ENCODE measurements around the gene RHD. TPM values are rescaled to one million over a fixed set of nuclear protein-coding genes. Genes with fewer than 3 reads are reported as not detected.
"Not testable (repeated sequence)": the region's sequence is repeated elsewhere in the genome, so short reads cannot be mapped to it uniquely, and the experiment has no call there.

Gene RHD
- total RNA-seq, 2 donors from 2014 or later = not detected

DNA sequence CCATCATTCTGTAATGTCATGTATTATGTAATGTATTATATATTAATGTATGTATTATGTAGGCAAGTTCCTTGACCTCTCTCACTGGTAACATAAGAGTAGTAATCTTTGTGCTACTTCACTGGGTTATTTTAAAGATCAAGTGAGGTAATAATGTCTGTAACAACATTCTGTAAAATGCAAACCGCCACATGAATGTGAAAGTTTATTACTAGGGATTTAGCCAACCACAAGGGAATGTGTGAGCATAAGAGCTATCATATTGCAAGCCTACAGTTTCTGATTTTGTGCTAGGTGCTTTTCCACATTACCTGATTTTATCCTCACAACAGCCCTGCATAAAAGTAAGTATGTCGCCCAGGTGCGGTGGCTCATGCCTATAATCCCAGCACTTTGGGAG, 52.1 kb downstream of the RHD start:
- H3K4me3 ChIP-seq; H3K27me3 ChIP-seq (replicated peaks; ENCODE audit: insufficient read depth); H3K4me1 ChIP-seq (replicated peaks); intact Hi-C loops (cut with DNase I); H3K36me3 ChIP-seq; DNase-seq (ENCODE audit: low spot score); H3K27ac ChIP-seq; H3K9me3 ChIP-seq: not testable (repeated sequence)
- WGBS = 79% methylated on average over 3 of the region's 3 CpGs

DNA sequence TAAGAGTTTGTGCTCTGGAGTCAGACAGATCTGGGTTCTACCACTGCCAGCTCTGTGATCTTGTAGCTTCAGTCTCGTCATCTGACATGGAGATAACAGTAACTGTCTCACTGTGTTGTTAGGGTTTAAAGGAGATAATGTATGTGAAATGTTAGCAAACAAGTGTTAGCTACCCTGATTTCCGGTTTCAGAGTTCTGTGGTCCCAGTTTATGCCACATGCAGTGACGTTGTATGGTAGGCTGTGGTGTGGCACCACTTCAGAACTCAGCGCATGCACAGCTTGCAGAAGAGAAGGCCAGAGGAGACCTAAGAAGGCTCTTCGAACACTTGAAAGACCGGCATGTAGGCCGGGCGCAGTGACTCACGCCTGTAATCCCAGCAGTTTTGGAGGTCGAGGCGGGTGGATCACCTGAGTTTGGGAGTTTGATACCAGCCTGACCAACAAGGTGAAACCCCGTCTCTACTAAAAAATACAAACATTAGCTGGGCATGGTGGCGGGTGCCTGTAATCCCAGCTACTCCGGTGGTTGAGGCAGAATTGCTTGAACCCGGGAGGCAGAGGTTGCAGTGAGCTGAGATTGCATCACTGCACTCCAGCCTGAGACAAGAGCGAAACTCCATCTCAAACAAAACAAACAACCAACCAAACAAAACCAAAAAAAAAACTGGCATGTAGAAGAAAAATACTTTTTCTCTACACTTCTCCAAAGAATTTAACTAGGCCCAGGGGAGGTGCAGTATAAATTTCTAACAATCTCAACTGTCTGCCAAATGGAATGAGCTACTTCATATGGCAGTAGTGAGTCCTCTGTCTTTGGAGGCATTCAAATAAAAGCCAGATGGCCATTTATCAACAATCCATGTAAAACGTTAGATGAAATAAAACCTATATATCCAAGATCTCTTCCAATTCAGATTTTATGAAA, 55.8 kb downstream of the RHD start:
- H3K27me3 ChIP-seq (replicated peaks; ENCODE audit: insufficient read depth); H3K4me3 ChIP-seq; H3K36me3 ChIP-seq; H3K4me1 ChIP-seq (replicated peaks); intact Hi-C loops (cut with DNase I); H3K9me3 ChIP-seq; H3K27ac ChIP-seq; DNase-seq (ENCODE audit: low spot score): not testable (repeated sequence)
- WGBS = no CpG with 5 or more reads among the region's 17 CpGs

DNA sequence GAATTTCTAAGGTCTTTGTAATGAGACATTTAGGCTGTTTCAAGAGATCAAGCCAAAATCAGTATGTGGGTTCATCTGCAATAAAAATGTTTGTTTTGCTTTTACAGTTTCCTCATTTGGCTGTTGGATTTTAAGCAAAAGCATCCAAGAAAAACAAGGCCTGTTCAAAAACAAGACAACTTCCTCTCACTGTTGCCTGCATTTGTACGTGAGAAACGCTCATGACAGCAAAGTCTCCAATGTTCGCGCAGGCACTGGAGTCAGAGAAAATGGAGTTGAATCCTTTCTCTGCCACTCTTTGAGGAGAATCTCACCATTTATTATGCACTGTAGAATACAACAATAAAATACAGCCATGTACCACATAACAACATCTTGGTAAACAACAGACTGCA, 56.5 kb downstream of the RHD start:
- intact Hi-C loops (cut with DNase I); DNase-seq (ENCODE audit: low spot score): not testable (repeated sequence)
- 21% methylated on average over 4 of the region's 4 CpGs for WGBS

DNA sequence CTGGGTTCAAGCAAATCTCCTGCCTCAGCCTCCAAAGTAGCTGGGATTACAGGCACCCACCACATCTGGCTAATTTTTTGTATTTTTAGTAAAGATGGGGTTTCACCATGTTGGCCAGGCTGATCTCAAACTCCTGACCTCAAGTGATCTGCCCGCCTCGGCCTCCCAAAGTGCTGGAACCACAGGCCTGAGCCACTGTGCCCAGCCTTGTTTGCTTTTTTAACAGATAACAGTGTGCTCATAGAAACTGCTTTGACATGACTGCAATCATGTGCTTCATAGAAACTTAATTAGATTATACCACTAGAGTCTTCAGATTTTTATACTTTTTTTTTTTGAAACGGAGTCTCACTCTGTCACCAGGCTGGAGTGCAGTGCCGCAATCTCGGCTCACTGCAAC, 57.0 kb downstream of the RHD start:
- H3K4me3 ChIP-seq; H3K36me3 ChIP-seq; H3K9me3 ChIP-seq; DNase-seq (ENCODE audit: low spot score); H3K27me3 ChIP-seq (replicated peaks; ENCODE audit: insufficient read depth); H3K4me1 ChIP-seq (replicated peaks); intact Hi-C loops (cut with DNase I): not testable (repeated sequence)
- WGBS = 88% methylated on average over 5 of the region's 5 CpGs
- peak overlapping the region in 1 of 2 donors; percentile 22 for H3K27ac ChIP-seq

More for the DNA sequence above, 56.5 kb downstream of the RHD start:
- H3K4me1 ChIP-seq (replicated peaks); H3K36me3 ChIP-seq; H3K27me3 ChIP-seq (replicated peaks; ENCODE audit: insufficient read depth); H3K9me3 ChIP-seq; H3K4me3 ChIP-seq; H3K27ac ChIP-seq: not testable (repeated sequence)

DNA sequence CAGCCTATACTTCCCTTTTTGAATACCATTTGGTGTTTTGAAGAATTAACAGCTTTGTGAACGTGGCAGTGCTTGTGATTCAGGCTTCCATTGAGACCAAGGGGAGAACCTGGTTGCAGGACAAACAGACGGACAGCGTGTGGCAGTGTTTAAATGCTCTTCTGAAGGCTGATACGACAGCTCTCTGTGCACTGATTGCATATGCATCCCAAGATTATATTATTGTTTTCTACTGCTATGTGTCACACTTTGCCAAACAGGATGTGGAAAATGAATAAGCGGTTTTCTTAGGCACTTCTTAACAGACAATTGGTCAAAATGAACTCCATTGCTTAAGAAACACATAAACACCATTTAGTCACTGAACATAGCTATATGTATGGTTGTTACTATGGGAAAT, 57.6 kb downstream of the RHD start:
- H3K9me3 ChIP-seq; intact Hi-C loops (cut with DNase I); H3K4me1 ChIP-seq (replicated peaks); DNase-seq (ENCODE audit: low spot score); H3K36me3 ChIP-seq; H3K4me3 ChIP-seq; H3K27me3 ChIP-seq (replicated peaks; ENCODE audit: insufficient read depth); H3K27ac ChIP-seq: not testable (repeated sequence)
- WGBS = 73% methylated on average over 5 of the region's 5 CpGs

DNA sequence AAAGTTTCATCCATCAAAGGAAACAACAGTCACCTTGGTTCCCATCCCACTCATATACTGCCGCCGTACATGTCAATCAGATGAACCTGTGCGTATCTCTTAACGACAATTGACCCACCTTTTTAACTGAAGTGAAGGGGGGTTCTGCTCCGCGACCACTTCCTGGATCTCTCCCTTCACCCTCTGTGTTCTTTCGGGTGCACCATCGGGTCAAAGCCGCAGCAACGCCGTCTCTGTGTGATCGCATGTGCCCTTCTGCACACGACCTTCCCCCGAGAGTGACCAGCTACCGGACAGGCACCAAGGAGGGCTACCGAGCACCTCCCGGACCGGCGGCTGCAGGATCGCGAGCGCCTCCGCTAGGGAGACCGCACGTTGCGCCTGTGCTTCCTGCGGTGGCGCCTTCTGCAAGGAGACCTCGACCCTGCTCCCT, 64.6 kb downstream of the RHD start:
- H3K27me3 ChIP-seq (replicated peaks; ENCODE audit: insufficient read depth); intact Hi-C loops (cut with DNase I); H3K36me3 ChIP-seq; H3K27ac ChIP-seq; H3K4me1 ChIP-seq (replicated peaks); DNase-seq (ENCODE audit: low spot score); H3K9me3 ChIP-seq: not testable (repeated sequence)
- WGBS = under 1% methylated on average over 11 of the region's 29 CpGs
- peak overlapping the region; percentile 45 for H3K4me3 ChIP-seq

DNA sequence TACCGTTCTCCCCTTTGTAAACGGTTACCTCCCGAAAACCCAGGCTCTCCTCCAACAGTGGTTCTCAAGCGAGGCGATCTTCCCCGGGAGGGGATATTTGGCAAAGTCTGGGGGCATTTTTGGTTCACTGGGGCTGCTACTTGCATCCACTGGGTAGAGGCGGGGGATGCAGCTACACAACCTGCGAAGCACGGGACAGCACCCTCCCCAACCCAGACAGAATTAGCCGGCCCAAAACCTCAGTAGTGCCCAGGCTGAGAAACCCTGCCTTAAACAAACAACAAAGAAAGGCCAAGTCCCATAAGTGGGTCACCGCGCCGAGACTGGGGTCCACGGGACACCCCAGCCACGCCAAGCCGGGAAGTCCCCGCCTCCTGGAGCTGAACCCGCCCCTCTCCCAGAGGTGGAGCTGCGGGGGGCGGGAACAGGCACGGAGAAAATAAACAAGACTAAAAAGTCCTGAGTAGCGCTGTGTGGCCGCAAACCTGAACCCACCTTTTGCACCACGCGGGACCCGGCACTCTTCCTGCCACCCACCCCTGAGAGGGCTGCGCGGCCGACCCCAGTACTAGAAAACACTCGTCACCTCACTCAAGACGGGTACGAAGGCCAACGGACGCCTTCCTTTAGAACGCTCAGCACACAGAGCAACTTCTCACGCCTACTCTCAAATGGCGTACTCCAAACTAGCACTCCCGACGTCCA, 65.3 kb downstream of the RHD start:
- Histone ChIP-seq H3K27ac (peak overlapping the region; percentile 93 to 96), H3K4me3 (peak overlapping the region; percentile 76 to 94)
- H3K27me3 ChIP-seq (replicated peaks; ENCODE audit: insufficient read depth); H3K4me1 ChIP-seq (replicated peaks); H3K9me3 ChIP-seq; DNase-seq (ENCODE audit: low spot score); intact Hi-C loops (cut with DNase I); H3K36me3 ChIP-seq: not testable (repeated sequence)
- WGBS = 0% methylated on average over 18 of the region's 39 CpGs

DNA sequence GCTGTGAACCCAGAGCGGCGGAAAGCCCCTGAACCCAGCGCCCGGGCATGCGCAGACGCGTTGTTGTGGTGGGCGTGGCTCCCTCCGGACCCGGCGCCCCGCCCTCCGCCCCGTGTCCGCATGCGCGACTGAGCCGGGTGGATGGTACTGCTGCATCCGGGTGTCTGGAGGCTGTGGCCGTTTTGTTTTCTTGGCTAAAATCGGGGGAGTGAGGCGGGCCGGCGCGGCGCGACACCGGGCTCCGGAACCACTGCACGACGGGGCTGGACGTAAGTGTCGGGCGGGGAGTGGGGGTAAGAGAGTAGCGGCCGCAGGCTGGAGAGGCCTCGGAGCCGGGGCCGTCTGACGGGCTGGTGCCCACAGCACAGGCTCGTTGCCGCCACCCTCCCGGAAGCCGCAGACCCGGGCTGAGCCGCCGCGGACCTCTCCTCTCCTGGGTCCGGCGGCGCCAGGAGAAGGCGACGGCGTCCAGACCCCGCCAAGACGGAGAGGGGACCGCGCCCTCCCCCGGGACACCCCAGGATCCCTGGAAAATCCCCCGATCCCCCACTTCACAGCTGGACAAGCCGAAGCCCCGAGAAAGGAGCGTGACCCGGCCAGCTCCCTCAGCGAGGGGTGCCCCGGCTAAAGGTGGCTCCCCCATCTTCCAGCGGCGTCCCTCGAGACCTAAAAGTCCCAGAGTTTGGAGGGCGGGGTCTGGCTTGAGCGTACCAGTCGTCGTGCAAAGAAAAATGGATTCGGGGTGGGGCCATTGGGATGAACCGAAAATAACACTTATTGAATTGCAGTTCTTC, 66.1 kb downstream of the RHD start, which contains the start of gene TMEM50A:
TMEM50A (plus strand) TSS at position 147 of the 794 bp plus-strand sequence. CDS start 2,153 bp downstream, outside the sequence.
- Histone ChIP-seq H3K36me3 (no peaks in the 10 kb centered on the region), H3K4me1 (replicated peaks) (no peaks in the 10 kb centered on the region), H3K27ac (peak within 1 kb of the TSS; percentile 93 to 96), H3K4me3 (peak within 1 kb of the TSS; percentile 76 to 94), H3K9me3 (no peaks in the 10 kb centered on the region), H3K27me3 (replicated peaks; ENCODE audit: insufficient read depth) (no peaks in the 10 kb centered on the region)
- WGBS = under 1% methylated on average over 69 of the region's 75 CpGs
- intact Hi-C loops (cut with DNase I) = no loop called here
- DNase-seq (ENCODE audit: low spot score) = peak; percentile 85
- TF ChIP-seq, protein P1, sequence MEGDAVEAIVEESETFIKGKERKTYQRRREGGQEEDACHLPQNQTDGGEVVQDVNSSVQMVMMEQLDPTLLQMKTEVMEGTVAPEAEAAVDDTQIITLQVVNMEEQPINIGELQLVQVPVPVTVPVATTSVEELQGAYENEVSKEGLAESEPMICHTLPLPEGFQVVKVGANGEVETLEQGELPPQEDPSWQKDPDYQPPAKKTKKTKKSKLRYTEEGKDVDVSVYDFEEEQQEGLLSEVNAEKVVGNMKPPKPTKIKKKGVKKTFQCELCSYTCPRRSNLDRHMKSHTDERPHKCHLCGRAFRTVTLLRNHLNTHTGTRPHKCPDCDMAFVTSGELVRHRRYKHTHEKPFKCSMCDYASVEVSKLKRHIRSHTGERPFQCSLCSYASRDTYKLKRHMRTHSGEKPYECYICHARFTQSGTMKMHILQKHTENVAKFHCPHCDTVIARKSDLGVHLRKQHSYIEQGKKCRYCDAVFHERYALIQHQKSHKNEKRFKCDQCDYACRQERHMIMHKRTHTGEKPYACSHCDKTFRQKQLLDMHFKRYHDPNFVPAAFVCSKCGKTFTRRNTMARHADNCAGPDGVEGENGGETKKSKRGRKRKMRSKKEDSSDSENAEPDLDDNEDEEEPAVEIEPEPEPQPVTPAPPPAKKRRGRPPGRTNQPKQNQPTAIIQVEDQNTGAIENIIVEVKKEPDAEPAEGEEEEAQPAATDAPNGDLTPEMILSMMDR (IDR thresholded peaks at IDR 0.05) = peak in 1 of 4 experiments; percentile 10
- peak; percentile 95 for TF ChIP-seq POLR2AphosphoS5 (IDR thresholded peaks at IDR 0.05)
- peak; percentile 95 for TF ChIP-seq POLR2A (IDR thresholded peaks at IDR 0.05)
